A549 treated with RU486 at 1 μM for 4 hours (cell line): ENCODE measurements around the gene ZNF211. TPM values are rescaled to one million over a fixed set of nuclear protein-coding genes. Genes with fewer than 3 reads are reported as not detected.

Experiments used
- total RNA-seq: library from RNA; stranded (reverse); fragments of 200-300 nt; extraction: Qiagen RNA extraction; gene quantifications from 5 replicates; pipeline ENCODE4 v1.2.3, GENCODE V29; 2022; ENCODE audit warnings: low read depth

The ZNF211 gene
- 5.4 to 6.4 TPM (median 6.0 TPM) in 5 replicates for total RNA-seq

DNA sequence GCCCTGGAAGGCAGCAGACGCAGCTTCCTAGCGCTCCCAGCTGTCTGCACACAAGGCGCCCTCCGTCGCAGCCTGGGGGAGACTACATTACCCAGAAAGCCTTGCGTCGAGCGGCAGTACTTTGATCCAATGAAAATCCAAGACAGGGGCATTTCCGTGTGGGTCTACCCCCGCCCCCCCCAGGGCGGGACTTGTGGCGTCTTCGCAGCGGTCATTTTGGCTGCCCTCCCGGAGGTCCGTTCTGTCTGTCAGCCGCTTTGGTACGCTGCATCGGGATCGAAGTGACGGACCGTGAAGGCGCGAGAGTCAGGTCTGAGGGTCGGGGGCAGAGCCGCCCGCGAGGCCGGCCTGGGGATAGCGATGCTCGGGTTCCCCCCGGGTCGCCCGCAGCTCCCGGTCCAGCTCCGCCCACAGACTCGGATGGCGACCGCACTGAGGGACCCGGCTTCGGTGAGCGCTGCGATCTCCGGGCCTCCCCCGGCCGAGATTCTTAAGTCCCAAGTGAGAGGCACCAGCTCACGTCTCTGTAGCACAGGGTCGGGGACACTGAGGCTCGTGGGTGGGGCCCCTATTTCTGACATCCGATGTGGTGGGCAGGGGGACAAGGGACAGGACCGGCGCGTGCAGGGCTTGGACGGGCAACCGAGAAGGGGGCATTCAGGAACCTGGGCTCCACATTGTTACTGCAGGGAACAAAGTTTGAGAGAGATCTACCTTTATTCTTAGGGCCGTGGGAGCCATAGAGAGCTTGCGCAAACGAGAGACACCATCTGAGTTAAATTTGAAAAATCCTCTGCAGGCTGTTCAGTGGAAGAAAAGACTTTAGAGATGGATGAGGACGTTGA is at the start of gene ZNF211:
Gene ZNF211, plus strand, starts transcription at position 182 of the 845 bp plus-strand sequence. Its CDS starts 179 bp downstream, at position 361.

DNA sequence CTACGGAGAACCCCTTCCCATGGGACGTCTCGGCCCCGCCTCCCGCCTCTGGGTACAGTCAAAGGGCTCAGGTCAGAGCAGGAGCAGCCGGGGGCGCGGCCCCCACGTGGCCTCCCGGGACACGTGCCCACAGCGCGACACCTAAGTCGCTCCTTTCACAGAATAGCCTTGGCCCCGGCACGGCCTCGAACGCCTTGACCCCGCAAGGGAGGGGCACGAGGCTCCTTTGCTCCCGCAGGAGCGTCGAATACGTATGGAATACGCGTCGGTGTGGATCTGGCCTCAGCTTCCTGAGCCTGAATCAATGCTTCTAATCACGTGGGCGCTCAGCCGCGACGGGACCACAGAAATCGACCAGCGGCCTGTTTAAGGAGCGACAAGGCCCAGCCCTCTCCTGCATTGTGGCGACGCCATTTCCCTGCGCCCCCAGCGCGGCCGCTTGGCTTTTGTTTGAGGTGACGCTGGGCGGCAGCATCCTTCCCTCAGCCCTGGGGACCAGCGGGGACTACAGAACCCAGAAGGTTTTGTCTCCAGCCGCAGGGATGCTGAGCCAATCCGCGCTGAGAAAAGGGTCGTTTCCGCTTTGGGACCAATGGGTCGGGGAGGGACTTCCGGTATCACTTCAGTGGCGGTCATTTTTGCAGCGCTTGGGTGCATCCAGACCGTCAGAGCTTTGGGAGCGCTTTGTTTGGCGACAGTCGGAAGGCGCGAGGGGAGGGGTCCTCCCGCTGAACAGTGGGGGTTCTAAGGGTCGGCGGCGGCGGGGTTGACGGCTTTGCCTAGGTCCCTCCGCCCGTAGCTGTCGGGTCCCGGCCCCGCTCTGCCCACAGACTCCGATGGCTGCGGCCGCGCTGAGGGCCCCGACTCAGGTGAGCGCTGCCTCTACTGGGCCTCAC is 49.2 kb upstream of the ZNF211 start, which contains the start of gene ZIK1:
Gene ZIK1, plus strand, starts transcription at position 625 of the 896 bp plus-strand sequence. Its CDS starts 212 bp downstream, at position 837.

DNA sequence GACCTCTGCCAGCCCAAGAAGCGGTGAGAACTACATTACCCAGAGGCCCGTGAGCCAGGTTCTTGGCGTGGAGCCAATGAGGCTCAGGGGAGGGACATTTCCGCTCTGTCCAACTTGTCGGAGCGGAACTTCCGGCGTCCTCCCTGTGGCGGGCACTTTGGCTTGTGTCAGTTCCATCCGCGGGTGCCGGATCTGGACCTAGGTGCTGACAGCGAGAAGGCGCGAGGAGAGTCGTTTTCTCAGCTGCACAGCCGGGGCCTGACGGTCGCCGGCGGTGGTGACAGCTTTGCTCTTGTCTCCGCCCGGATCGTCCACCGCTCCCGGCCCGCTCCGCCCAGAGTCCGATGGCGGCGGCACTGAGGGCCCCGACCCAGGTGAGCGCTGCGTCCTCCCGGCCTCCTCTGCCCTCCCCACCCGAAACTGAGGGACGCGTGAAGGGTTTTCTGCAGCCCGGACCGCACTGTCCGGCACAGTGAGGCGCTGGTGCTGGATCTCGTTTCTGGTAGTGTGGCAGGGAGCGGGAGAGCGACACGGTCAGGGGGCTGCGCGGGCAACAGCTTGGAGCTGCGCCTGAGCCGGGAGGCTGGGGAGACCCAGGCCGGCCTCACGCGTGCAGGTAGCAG is 33.1 kb upstream of the ZNF211 start, which contains the start of gene ZNF530:
Gene ZNF530, plus strand, starts transcription at position 125 of the 623 bp plus-strand sequence. CDS start 4,461 bp downstream, outside the sequence.

DNA sequence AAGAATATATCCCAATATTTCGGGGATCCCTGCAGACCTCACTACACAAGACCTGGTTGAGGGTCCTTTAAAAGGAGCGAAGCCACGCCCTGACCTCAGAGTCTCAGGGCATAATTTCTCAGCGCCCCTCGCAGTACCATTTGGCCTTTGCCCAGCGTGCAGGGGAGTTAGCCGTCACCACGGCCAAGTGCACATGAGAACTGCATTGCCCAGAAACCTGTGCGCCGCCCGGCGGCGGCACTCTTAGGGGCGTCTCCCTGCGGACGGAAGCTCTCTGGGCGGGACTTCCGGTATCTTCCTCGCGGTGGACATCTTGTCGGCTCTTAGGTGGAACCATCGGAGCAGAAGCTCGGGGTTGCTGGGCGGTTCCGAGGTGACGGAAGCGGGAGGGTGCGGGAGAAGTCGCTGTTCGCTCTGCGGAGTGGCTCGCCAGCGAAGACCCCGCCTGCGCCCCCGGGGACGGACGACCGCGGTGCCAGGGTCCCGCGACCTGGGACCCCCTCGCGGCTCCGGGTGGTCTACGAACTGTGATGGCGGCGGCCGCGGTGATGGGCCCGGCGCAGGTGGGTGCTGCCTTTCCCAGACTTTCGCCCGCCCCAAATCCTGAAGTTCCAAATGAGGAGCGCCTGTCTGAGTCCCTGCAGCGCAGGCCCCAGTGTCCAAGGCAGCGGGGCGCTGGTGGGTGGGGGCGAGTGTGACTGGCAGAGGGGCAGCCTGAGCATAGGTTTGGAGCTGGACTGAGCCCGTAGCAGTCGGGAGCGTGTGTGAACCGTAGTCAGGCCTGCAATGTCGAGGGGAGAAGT is 18.8 kb upstream of the ZNF211 start, which contains the start of gene ZNF134:
Gene ZNF134, plus strand, starts transcription at position 302 of the 803 bp plus-strand sequence. CDS start 5,227 bp downstream, outside the sequence.

DNA sequence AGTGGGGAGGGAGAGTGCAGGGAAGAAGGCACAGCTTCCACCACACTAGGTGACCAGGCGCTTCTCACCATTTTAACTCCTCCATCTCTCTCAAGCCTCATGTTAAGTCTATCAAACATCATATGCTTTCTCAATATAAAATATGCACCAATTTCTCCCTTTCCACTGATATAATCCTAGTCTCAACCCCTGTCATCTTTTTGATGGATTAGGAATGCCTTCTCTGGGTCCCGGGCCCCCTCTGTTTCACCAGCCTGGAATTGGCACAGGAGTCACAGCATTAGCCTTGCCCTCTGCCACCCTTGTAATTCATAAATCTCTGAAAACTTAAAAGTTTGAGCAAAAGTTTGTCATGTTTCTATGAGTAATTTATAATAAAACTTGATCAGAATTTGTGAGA is 35.7 kb downstream of the ZNF211 start, which contains the start of gene ZSCAN4:
Gene ZSCAN4, plus strand, starts transcription at position 301 of the 400 bp plus-strand sequence. CDS start 7,211 bp downstream, outside the sequence.

Other genes with a start within 250 kb of the ZNF211 start
- gene ZNF548, start 243.3 kb upstream of the ZNF211 start, total RNA-seq: 2.9 to 4.0 TPM (median 3.5 TPM) in 5 replicates
- gene ZNF17, start 222.0 kb upstream of the ZNF211 start, total RNA-seq: 2.9 to 6.8 TPM (median 4.8 TPM) in 5 replicates
- 13.7 to 16.8 TPM (median 15.4 TPM) in 5 replicates for gene ZNF749, start 197.8 kb upstream of the ZNF211 start, total RNA-seq
- 0.06 to 0.13 TPM in 2 of 5 replicates, not detected in the others for gene VN1R1, start 176.0 kb upstream of the ZNF211 start, total RNA-seq
- 0.83 to 1.5 TPM (median 1.2 TPM) in 5 replicates for gene ZNF772, start 155.6 kb upstream of the ZNF211 start, total RNA-seq
- 4.6 to 7.6 TPM (median 6.7 TPM) in 5 replicates for gene ZNF419, start 145.4 kb upstream of the ZNF211 start, total RNA-seq
- gene ZNF773, start 133.2 kb upstream of the ZNF211 start, total RNA-seq: 4.6 to 7.1 TPM (median 4.8 TPM) in 5 replicates
- gene ZNF549, start 105.8 kb upstream of the ZNF211 start, total RNA-seq: 1.3 to 2.0 TPM (median 1.6 TPM) in 5 replicates
- 2.1 to 4.4 TPM (median 4.2 TPM) in 5 replicates for gene ZNF550, start 73.3 kb upstream of the ZNF211 start, total RNA-seq
- 4.2 to 4.9 TPM (median 4.5 TPM) in 5 replicates for gene ZNF416, start 54.3 kb upstream of the ZNF211 start, total RNA-seq
- 0.06 TPM in 1 of 5 replicates, not detected in the others for gene ZIK1, start 49.0 kb upstream of the ZNF211 start, total RNA-seq
- gene ZNF530, start 33.3 kb upstream of the ZNF211 start, total RNA-seq: 4.1 to 4.8 TPM (median 4.4 TPM) in 5 replicates
- 5.3 to 9.1 TPM (median 8.5 TPM) in 5 replicates for gene ZNF134, start 18.9 kb upstream of the ZNF211 start, total RNA-seq
- gene ZSCAN4, start 35.8 kb downstream of the ZNF211 start, total RNA-seq: not detected in 5 replicates
- gene ZNF551, start 48.8 kb downstream of the ZNF211 start, total RNA-seq: 5.4 to 6.2 TPM (median 6.0 TPM) in 5 replicates
- not detected in 5 replicates for gene ZNF154, start 76.0 kb downstream of the ZNF211 start, total RNA-seq
- 0.73 to 1.0 TPM (median 0.80 TPM) in 5 replicates for gene ZNF671, start 94.5 kb downstream of the ZNF211 start, total RNA-seq
- 4.3 to 6.2 TPM (median 5.1 TPM) in 5 replicates for gene ZNF776, start 113.6 kb downstream of the ZNF211 start, total RNA-seq
- gene ZNF586, start 136.5 kb downstream of the ZNF211 start, total RNA-seq: 5.6 to 7.8 TPM (median 6.4 TPM) in 5 replicates
- gene ZNF552, start 181.7 kb downstream of the ZNF211 start, total RNA-seq: 4.5 to 6.3 TPM (median 5.4 TPM) in 5 replicates
- 7.5 to 11.4 TPM (median 8.0 TPM) in 5 replicates for gene ZNF587B, start 197.1 kb downstream of the ZNF211 start, total RNA-seq
- 4.8 to 7.8 TPM (median 6.4 TPM) in 5 replicates for gene ZNF587, start 216.7 kb downstream of the ZNF211 start, total RNA-seq